Adrenal gland (tissue), 12 donors: ENCODE measurements around the gene EXOC3L1. TPM values are rescaled to one million over a fixed set of nuclear protein-coding genes. Genes with fewer than 3 reads are reported as not detected.

Experiments
- DNase-seq, 7 donors: peaks; one replicate each; pipeline ENCODE4 v3.0.0-alpha.2; 2019 to 2020
- H3K27ac ChIP-seq, 5 donors: fragments of 200-600 bp; sonication (generic) in 4 of 5; 1 replicate in 3 of 5; 2 replicates in 2 of 5; pipeline versions ENCODE4 v1.5.1 to v1.8.0; 2016 to 2020; ENCODE audit warnings: mild to moderate bottlenecking in 1 of 5
- H3K27me3 ChIP-seq: fragments of 200-600 bp; 2 replicates; pipeline ENCODE4 v1.8.0; 2021
- H3K36me3 ChIP-seq, 2 donors: fragments of 200-600 bp; replicated peaks in 1 of 2; 1 replicate in 1 of 2; 2 replicates in 1 of 2; pipeline versions ENCODE4 v1.5.1 to v1.8.0; 2018 to 2022
- H3K4me1 ChIP-seq, 2 donors: fragments of 200-600 bp; replicated peaks in 1 of 2; 1 replicate in 1 of 2; 2 replicates in 1 of 2; pipeline versions ENCODE4 v1.5.1 to v1.8.0; 2018 to 2021
- H3K4me3 ChIP-seq, 4 donors: fragments of 200-600 bp; sonication (generic) in 3 of 4; one replicate each; pipeline ENCODE4 v1.5.1; 2016 to 2018
- H3K9me3 ChIP-seq, 3 donors: fragments of 200-600 bp; sonication (generic) in 1 of 3; replicated peaks in 1 of 3; 1 replicate in 2 of 3; 2 replicates in 1 of 3; pipeline versions ENCODE4 v1.5.1 to v1.8.0; 2016 to 2021
- CTCF ChIP-seq, 6 experiments: fragments of 450-650 bp in 4 of 6; fragments of 200-600 bp in 2 of 6; sonication (generic) in 1 of 6; IDR thresholded peaks; 1 replicate in 5 of 6; 2 replicates in 1 of 6; pipeline versions ENCODE4 v1.5.1 to v1.8.0; 2016 to 2021; ENCODE audit warnings: antibody characterized with exemption in 6 of 6, mild to moderate bottlenecking in 2 of 6, moderate library complexity in 1 of 6
- POLR2A ChIP-seq, 2 donors: fragments of 450-650 bp; IDR thresholded peaks; one replicate each; pipeline ENCODE4 v1.6.1; 2017; ENCODE audit warnings: antibody characterized with exemption in 2 of 2, mild to moderate bottlenecking in 2 of 2, moderate library complexity in 1 of 2
- WGBS, 4 donors: extraction: QIAGEN DNeasy Blood & Tissue Kit in 2 of 4; methylation state at CpG; one replicate each; pipeline versions ENCODE4 v1.1.5 to v1.1.7; 2013 to 2017; 5-methylcytosine and 5-hydroxymethylcytosine counted together
- intact Hi-C, 2 donors: fragments of 100-400 bp; cut with DNase I; formaldehyde crosslinking; loops; one replicate each; pipeline versions ENCODE4 v1.14.1 to v1.15.0; 2022 to 2023
- polyA plus RNA-seq, 3 donors: library from polyadenylated mRNA; stranded (reverse); fragments of 200-250 nt in 2 of 3; fragments of 350-450 nt in 1 of 3; fragmentation: Illumina TruSeq in 1 of 3; extraction: RNeasy Lipid Tissue Mini Kit (QIAGEN cat#74804) in 1 of 3; gene quantifications; one replicate each; pipeline ENCODE4 v1.2.3, GENCODE V29; 2013 to 2014
- total RNA-seq, 9 donors: library from RNA; depleted of rRNA in 4 of 9; stranded (reverse); fragments of >200 nt in 4 of 9; fragments of 120-200 nt in 1 of 9; fragmentation: NEBNext Ultra II Directional in 1 of 9; extraction: Animal tissue kit (Norgen Biotek cat#: 25700) in 1 of 9; gene quantifications; one replicate each; pipeline versions ENCODE4 v1.1.0 to v1.2.4, GENCODE V29; 2013 to 2023
- donor health status: healthy with polysubstance abuse.
- donor health status: Bipolar disorder and iron deficiency.
- donor health status: DM: yes; HTN: yes; CAD: no.
- donor health status: DM: no; HTN: no; CAD: no.
- donor health status: DM: no; HTN: no; CAD: no.
- donor health status: DM: yes; HTN: yes; CAD: no.

Gene EXOC3L1
- total and polyA plus RNA-seq, 12 donors, result 0.71 to 27.2 (median 11.8) TPM

- no peak for TF ChIP-seq CTCF (IDR thresholded peaks at IDR 0.05)
- TF ChIP-seq POLR2A (IDR thresholded peaks at IDR 0.05), result no peak
- Histone ChIP-seq H3K4me3 (no peak overlapping the region), H3K4me1 (peaks cover 12 to 17% of the 10 kb centered on the region in 2 donors), H3K36me3 (peaks cover 0 to 48% of the 10 kb centered on the region in 2 donors), H3K27me3 (no peaks in the 10 kb centered on the region), H3K27ac (no peak overlapping the region), H3K9me3 (no peaks in the 10 kb centered on the region)
- 77 to 85% (median 83%) methylated on average over 8 to 9 of the region's 9 CpGs for WGBS, 4 donors
- intact Hi-C loops, result no loop called here
- DNase-seq, result peak in 1 of 7 donors; percentile 16
Observed at GRCh38 chr16:67228905-67229304, 39.0 kb upstream of the EXOC3L1 start.

- H3K4me1 ChIP-seq, result peaks cover 12 to 17% of the 10 kb centered on the region in 2 donors
- TF ChIP-seq CTCF (IDR thresholded peaks at IDR 0.05) (no peak), POLR2A (IDR thresholded peaks at IDR 0.05) (no peak)
- H3K9me3 ChIP-seq, result no peaks in the 10 kb centered on the region
- WGBS, 4 donors, result 79 to 87% (median 82%) methylated on average over 6 to 9 of the region's 9 CpGs
- no peak overlapping the region for H3K27ac ChIP-seq
- peaks cover 0 to 41% of the 10 kb centered on the region in 2 donors for H3K36me3 ChIP-seq
- peak overlapping the region in 1 of 4 donors; percentile 96 for H3K4me3 ChIP-seq
- intact Hi-C loops, result no loop called here
- no peaks in the 10 kb centered on the region for H3K27me3 ChIP-seq
- no peak for DNase-seq
Observed at GRCh38 chr16:67228034-67228785, 38.3 kb upstream of the EXOC3L1 start.

- intact Hi-C loops, result no loop called here
- Histone ChIP-seq H3K4me3 (peak overlapping the region; percentile 35 to 96 (median 72)), H3K27me3 (no peaks in the 10 kb centered on the region), H3K4me1 (peaks cover 12 to 17% of the 10 kb centered on the region in 2 donors), H3K9me3 (no peaks in the 10 kb centered on the region), H3K36me3 (peaks cover 0 to 40% of the 10 kb centered on the region in 2 donors), H3K27ac (peak overlapping the region in 4 of 5 donors; percentile 63 to 90 (median 71))
- DNase-seq, result peak in 1 of 7 donors; percentile 25
- WGBS, 4 donors, result 9 to 10% (median 9%) methylated on average over 8 to 12 of the region's 12 CpGs
- TF ChIP-seq POLR2A (IDR thresholded peaks at IDR 0.05) (no peak), CTCF (IDR thresholded peaks at IDR 0.05) (no peak)
Observed at GRCh38 chr16:67227567-67227921, 37.6 kb upstream of the EXOC3L1 start.

GRCh38 chr16:67226804-67227566, 37.0 kb upstream of the EXOC3L1 start, which contains the start of gene TMEM208:
Gene TMEM208, plus strand, starts transcription at chr16:67227130. Its CDS starts 89 bp downstream, at chr16:67227219.
- H3K27me3 ChIP-seq, result no peaks in the 10 kb centered on the region
- WGBS, 4 donors, result 0 to 1% (median 0%) methylated on average over 13 to 46 of the region's 46 CpGs
- peak; percentile 98 to 99 (median 99) for DNase-seq
- H3K4me1 ChIP-seq, result peaks cover 12 to 17% of the 10 kb centered on the region in 2 donors
- intact Hi-C loops, result no loop called here
- peak within 1 kb of the TSS; percentile 43 to 90 (median 69) for H3K27ac ChIP-seq
- H3K4me3 ChIP-seq, result peak within 1 kb of the TSS; percentile 35 to 96 (median 72)
- H3K36me3 ChIP-seq, result peaks cover 0 to 39% of the 10 kb centered on the region in 2 donors
- no peaks in the 10 kb centered on the region for H3K9me3 ChIP-seq
- TF ChIP-seq POLR2A (IDR thresholded peaks at IDR 0.05), result peak in 1 of 2 donors; percentile 69
- TF ChIP-seq CTCF (IDR thresholded peaks at IDR 0.05), result peak in 3 of 6 experiments; percentile 16 to 42 (median 29)
